Right renal cortex interstitium (tissue), 3 donors: ENCODE results near the gene NFYC. TPM values are rescaled to one million over a fixed set of nuclear protein-coding genes. Genes with fewer than 3 reads are reported as not detected.

ENCODE experiments used
- DNase-seq, 3 donors: peaks; one replicate each; pipeline ENCODE4 v3.0.0-alpha.2; 2013; ENCODE audit warnings: low read depth in 3 of 3, low spot score in 2 of 3
- polyA plus RNA-seq, 3 donors: library from polyadenylated mRNA; unstranded; fragments of 120-200 nt; gene quantifications; one replicate each; pipeline ENCODE4 v1.2.1, GENCODE V29; 2013; ENCODE audit not compliant: insufficient read length in 3 of 3

Gene NFYC
- polyA plus RNA-seq, 3 donors: 89.3 to 94.0 (median 90.8) TPM

DNA sequence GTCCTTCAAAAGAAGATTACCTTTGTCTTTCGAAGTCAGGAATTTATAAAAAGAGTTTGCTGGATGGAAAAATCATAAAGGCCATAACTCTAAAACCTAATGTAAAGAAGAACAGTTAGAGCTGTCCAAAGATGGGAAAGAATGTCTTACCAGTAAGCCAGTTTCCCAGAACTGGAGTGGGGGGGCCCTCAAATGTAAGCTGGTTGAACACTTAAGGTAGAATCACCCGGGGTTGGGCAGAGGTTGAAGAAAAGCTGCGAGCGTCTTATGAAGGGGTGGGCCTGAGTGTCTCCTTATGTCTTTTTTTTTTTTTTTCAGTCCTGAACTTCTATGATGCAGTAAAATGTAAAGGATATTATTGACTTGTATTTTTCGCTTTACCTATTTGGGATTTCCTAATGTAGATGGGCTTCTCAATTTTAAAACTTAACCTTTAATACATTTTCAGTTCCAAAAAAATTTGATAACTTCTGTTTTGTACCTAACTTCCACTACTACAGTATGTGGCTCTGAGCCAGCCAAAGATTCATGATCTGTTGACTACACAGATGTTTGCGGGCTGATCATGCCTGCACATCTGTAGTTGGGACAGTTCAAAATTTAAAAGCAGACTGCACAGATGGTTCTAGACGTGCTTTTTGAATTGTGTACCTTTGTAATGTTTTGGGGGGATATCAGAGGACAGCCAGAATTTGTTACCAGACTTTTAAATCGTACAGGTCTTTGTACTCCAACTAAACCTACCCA, 43.6 kb downstream of the NFYC start:
- no peak for DNase-seq

GRCh38 chr1:40736085-40736531, 44.6 kb downstream of the NFYC start:
- DNase-seq: no peak

GRCh38 chr1:40738831-40739230, 47.3 kb downstream of the NFYC start:
- DNase-seq: no peak

DNA sequence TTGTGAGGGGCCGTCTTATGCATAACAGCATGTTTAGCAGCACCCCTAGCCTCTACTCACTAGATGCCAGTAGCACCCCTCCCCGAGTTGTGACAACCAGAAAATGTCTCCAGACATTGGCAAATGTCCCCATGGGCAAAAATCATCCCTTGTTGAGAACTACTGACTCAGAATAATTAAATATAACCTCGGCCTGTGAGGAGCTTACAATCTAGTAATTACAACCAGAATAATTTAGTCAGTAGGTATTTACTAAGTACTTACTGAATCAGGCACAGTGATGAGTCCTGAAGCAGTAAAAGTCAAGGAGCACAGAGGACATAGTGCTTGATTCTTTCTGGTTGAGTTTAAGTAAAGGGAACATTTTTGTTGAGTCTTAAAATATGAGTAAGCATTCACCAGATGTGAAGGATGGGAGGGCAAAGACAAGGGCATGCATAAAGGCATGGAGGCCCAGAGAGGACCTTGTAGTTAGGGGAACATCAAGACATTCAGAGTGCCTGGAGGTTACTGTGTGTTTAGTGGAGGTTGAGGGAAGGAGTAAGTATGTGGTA, 48.0 kb downstream of the NFYC start:
- DNase-seq: no peak

DNA sequence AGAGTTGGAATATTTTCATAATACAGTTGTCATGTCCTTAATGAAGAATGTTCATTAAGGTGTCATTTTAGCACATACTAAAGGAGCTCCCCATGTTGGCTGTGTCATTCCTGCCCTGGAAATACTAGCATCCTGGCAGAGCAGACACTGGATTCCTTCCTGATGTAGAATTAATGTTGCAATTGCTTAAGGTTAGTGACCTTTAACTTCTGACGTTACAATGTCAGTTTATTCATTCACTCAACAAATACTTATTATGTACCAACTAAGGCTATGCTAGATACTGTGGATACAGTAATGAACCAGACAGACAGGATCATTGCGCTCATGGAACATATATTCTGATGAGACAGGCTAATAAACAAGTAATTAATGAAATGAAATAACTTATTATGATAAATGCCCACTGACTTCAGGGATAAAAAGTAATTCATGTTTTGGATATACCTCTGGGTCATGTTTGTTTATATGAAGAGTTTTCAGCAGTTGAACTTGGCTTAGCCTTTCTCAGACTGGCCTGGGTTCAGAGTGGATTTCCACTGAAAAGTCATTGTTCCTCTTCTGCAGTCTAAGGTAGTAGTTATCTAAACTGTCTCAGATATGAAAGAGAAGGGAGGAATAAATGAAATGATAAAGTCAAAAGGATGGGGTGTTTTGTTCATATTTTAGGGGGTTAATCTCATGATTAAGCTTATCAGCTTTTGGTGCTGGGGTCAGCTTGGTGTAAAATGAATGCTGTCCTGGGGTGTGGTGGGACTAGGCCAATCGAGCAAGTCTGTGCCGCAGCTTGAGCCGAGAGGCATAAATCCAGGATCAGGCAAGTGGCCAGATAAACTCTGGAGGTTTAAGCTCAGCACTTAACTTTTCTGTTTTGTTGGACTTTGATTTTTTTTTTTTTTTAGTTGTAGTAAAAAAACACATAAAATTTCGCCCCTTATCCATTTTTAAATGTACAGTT, 48.8 kb downstream of the NFYC start:
- DNase-seq: no peak

- no peak for DNase-seq
These were observed 49.7 kb downstream of the NFYC start for GRCh38 chr1:40740997-40741736.

DNA sequence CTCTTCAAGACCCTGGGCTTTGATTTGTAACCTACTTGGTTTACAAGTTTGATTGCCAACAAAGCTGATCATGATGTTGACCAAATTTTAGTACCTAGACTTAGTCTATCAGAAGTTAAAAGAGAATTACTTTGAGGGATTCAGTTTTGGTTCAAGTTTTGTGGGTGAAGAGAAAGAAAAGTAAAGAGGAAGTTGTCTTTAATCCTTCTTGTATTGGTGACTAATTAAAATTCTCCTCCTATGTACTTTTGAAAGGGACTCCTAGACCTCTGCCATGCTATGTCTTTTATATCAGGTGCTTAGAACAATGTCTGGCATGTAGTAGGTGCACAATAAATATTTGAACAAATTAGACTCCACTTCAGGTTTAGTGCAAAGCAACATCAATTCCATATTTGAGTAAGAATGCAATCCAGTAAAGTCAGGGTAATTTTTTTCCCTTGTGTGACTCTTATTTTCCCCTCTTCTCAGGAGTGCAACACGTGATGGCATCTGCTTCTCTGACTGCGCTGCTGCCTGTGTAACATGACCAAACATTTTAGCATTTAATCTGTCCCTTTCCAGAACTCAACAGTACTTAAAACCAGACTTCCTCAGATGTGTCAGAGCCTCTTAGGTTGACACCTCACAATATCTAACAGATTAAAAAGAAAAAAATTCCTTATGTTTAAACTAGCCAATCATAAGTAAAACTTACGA, 51.0 kb downstream of the NFYC start:
- no peak for DNase-seq

DNA sequence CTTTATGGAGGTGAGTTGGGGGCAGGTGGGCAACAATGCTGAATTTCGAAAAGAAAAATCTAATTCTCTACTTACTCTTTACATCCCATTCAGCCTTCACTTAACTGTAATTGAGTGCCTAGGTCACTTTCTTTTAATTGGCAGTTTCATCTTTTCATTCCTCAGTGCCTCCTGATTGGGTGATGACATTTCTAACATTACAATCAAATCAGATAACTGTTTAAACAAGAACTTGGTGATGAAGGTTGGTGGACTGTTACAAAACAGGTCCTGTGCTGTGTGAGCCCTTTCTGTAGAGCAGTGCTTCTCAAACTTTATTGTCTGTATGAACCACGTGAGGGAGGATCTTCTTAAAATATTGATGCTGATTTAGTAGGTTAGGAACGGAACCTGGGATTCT, 51.9 kb downstream of the NFYC start:
- DNase-seq: no peak

GRCh38 chr1:40743860-40744259, 52.4 kb downstream of the NFYC start:
- DNase-seq: no peak

GRCh38 chr1:40745176-40745575, 53.7 kb downstream of the NFYC start:
- DNase-seq: no peak

DNA sequence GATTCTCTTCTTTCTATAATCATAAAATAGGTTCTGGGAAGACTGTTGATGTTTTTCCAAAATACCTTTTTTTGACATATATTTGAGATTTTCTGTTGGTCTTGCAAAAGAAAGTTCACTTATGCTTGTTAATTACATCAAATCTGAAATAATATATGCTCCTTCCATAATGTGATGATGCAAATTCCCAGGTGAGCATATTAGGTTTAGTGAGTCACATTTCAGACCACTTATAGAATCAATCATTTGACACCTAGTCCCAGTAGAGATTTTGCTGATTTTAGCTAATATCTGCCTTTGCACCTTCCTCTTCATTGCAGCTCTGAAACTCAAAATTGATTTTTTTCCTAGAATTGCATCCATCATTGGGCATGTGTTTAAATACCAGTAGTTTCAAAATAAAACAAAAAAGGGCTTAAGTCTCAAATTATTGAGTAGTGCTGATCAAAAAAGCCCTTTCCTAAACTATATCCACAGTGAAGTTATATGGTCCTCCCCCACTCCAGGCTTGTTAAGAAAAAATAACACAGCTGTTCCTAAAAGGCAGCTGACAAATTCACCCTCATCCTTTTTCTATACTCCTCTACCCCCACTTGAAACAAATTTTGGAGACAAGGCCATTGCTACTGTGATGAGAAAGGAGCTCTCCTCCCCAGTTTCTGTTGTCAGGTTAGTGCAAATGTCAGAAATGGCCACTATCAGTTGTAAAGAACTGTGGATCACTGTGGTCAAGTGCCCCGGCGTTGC, 55.0 kb downstream of the NFYC start:
- no peak for DNase-seq

- DNase-seq: no peak
These were observed 57.6 kb downstream of the NFYC start for GRCh38 chr1:40748841-40749718.

GRCh38 chr1:40749817-40750216, 58.3 kb downstream of the NFYC start:
- DNase-seq: no peak

DNA sequence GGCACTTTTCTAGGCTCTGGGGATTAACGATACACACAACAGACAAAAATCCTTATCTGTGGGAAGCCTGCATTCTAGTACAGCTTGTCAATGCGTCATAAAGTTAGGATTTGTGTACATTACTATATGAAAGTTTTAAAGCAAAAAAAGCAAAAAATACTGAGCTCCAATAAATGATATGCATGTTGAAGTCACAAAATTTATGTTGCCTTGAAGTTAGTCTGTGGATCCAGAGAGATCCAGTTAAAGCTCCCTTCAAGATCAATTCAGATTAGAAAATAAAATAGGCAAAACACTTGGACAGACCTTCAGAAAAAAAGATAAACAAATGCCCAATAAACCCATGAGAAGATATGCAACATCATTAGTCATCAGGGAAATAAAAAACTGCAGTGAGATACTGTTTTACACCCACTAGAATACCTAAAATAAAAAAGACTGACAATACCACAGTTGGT, 59.0 kb downstream of the NFYC start:
- no peak for DNase-seq

DNA sequence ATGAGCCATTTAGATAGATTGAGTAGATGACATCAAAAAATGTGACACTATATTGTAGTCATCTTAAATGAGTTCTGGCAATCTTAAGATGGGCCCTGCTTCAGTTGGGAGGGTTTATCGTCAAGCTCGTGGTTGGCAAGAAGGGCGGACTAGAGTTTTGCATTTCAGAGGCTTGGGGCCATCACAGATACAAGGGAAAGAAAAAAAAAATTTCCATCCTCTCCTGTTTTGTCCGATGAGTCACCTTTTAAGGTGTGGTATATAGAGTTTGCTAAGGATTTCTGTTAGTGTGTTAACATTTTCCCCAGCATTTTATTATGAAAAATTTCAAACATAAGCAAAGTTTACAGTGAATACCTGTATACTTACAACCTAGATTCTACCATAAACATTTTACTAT, 60.3 kb downstream of the NFYC start:
- no peak for DNase-seq

DNA sequence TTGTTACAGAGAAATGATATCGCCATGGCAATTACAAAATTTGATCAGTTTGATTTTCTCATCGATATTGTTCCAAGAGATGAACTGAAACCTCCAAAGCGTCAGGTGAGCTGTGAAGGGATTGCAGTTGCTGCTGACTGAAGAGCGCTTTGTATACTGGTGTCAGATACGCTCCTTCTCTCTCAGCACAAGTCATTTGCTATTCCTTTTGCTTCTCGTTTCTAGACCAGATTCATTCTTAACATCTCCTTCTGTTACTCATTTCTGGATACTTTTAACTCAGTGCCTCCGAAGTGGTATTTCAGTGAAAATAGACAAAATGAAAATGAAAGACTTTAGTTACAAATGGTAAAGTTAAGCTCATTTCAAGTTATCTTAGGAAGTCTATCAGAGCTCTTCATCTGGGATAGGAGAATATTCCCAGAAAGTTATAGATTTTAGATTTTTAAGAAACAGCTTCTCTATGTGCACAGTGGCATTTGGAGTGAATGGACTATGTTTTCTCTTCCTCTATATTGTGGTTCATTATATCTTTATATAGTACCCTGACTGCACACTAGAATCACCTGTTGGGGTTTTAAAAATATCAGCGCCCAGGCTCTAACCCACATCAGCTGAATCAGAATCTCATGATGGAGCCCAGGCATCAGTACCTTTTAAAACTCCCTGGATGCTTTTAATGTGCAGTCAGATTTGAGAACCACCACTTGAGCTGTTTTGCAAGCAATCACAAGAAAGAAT, 61.8 kb downstream of the NFYC start:
- no peak for DNase-seq

- DNase-seq: no peak
These were observed 62.7 kb downstream of the NFYC start for GRCh38 chr1:40754201-40754600.

- no peak for DNase-seq
These were observed 63.6 kb downstream of the NFYC start for GRCh38 chr1:40755067-40755466.
